ENCODE results near the gene CTXND1. TPM values are rescaled to one million over a fixed set of nuclear protein-coding genes. Genes with fewer than 3 reads are reported as not detected.

The CTXND1 gene
- total and polyA plus RNA-seq, 2 of the 8 experiments (the other 6 are each of a cell fraction or from before 2014, with no cell fraction given) = 0.03 TPM; not detected in 1

- no peak for TF ChIP-seq CHD7 (IDR thresholded peaks at IDR 0.05; ENCODE audit: insufficient replicate concordance, low read length)
- TF ChIP-seq SAP30 (IDR thresholded peaks at IDR 0.05; ENCODE audit: insufficient read depth, insufficient replicate concordance, low read length) = no peak
- no peak for TF ChIP-seq TAF1 (IDR thresholded peaks at IDR 0.05; ENCODE audit: low read depth, low read length)
- TF ChIP-seq POU5F1 (IDR thresholded peaks at IDR 0.05; ENCODE audit: low read depth, low read length) = no peak
- TF ChIP-seq E2F6 (IDR thresholded peaks at IDR 0.05) = no peak
These were observed 72.1 kb downstream of the CTXND1 start (continued) for GRCh38 chr15:80179935-80180334.

Data from H1 (cell line).